BLaER1 treated with 17β-estradiol and CSF1 and Interleukin-3, amounts not matched to agents 10 nM and 100 nM (cell line): Measurements from ENCODE around the gene TUFT1.
A peak's percentile ranks its signal among the peaks of the same experiment; 100 is the strongest.

Experiments
- H3K27ac ChIP-seq, 11 experiments: shearing (Covaris generic); formaldehyde crosslinking; 2 replicates each; pipeline ENCODE4 v1.8.1; 2022
- H3K27me3 ChIP-seq, 11 experiments: shearing (Covaris generic); formaldehyde crosslinking; 2 replicates each; pipeline ENCODE4 v1.8.1; 2022
- H3K36me3 ChIP-seq, 11 experiments: shearing (Covaris generic); formaldehyde crosslinking; 2 replicates each; pipeline ENCODE4 v1.8.1; 2022
- H3K4me1 ChIP-seq, 10 experiments: shearing (Covaris generic); formaldehyde crosslinking; 2 replicates each; pipeline ENCODE4 v1.8.1; 2022
- H3K4me2 ChIP-seq, 11 experiments: shearing (Covaris generic); formaldehyde crosslinking; 2 replicates each; pipeline ENCODE4 v1.8.1; 2022
- H3K4me3 ChIP-seq, 10 experiments: shearing (Covaris generic); formaldehyde crosslinking; 2 replicates each; pipeline ENCODE4 v1.8.1; 2022
- H3K9ac ChIP-seq, 11 experiments: shearing (Covaris generic); formaldehyde crosslinking; 2 replicates each; pipeline ENCODE4 v1.8.1; 2022
- H3K9me3 ChIP-seq, 11 experiments: shearing (Covaris generic); formaldehyde crosslinking; replicated peaks in 1 of 11; 2 replicates each; pipeline ENCODE4 v1.8.1; 2022
- H4K20me1 ChIP-seq, 11 experiments: shearing (Covaris generic); formaldehyde crosslinking; 2 replicates each; pipeline ENCODE4 v1.8.1; 2022
- Cebpa-rat ChIP-seq, 11 experiments: shearing (Covaris generic); IDR thresholded peaks; 2 replicates each; pipeline ENCODE4 v1.8.1; 2022

Gene TUFT1

DNA sequence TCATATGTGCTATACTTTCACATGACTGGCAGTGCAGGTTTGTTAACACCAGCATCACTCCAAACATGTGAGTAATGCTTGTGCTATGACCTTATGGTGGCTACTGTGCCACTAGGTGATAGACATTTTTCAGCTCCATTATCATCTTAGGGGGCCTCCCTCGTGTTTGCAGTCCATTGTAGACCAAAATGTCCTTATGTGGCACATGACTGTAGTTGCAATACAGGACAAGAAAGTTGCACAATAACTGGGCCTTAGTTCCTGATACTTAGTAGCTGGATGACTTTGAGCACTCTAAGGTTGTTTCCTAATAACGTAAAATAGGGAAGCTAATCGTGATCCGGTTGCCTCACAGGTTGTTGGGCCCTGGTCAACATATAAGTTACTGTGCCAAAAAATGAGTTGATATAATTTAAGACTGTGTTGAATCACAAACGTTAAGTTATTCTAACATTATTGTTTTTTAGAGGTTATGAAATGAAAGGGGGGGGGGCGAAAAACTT, 71.2 kb downstream of the TUFT1 start:
- peak overlapping the region in 10 of 11 experiments; percentile 4 to 96 (median 84); a peak in 18 of 22 replicates for H3K4me2 ChIP-seq
- TF ChIP-seq Cebpa-rat (IDR thresholded peaks at IDR 0.05): peak; percentile 80 to 100 (median 97); a peak in 21 of 22 replicates
- H3K27me3 ChIP-seq: no peaks in the 10 kb centered on the region
- peaks cover 3 to 32% (median 20%) of the 10 kb centered on the region in 11 experiments; a peak in 12 of 22 replicates for H4K20me1 ChIP-seq
- H3K9ac ChIP-seq: peak overlapping the region; percentile 93 to 98 (median 97)
- peak overlapping the region; percentile 94 to 99 (median 97) for H3K27ac ChIP-seq
- no peaks in the 10 kb centered on the region for H3K9me3 ChIP-seq
- H3K36me3 ChIP-seq: peaks cover 4 to 27% (median 10%) of the 10 kb centered on the region in 11 experiments; a peak in 11 of 22 replicates
- H3K4me3 ChIP-seq: peak overlapping the region in 9 of 10 experiments; percentile 85 to 97 (median 91); a peak in 14 of 20 replicates
- H3K4me1 ChIP-seq: peaks cover 23 to 83% (median 42%) of the 10 kb centered on the region in 10 experiments

DNA sequence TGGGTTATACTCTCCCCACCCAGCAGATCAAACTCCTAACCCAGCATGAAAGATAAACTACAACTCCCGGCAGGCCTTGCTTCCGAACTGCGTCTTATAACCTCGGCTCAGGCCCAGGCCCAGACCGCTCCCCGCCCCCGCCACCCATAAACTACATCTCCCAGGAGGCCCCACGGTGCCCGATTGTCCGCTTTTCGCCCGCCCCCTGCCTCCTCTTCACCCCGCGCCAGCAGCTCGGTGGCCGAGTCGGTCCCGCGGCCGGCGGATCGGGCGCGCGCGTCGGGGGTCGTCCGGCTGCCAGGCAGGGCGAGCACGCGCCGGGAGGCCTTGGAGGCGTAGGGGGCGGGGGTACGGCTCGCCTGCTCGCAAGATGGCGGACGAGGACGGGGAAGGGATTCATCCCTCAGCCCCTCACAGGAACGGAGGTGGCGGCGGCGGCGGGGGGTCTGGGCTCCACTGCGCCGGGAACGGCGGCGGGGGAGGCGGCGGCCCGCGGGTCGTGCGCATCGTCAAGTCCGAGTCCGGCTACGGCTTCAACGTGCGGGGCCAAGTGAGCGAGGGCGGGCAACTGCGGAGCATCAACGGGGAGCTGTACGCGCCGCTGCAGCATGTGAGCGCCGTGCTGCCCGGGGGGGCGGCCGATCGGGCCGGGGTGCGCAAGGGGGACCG, 71.9 kb downstream of the TUFT1 start, which contains the start of gene SNX27:
Gene SNX27 (plus strand): TSS at position 219 of the 669 bp plus-strand sequence. CDS start 152 bp downstream, at position 371.
- peak within 1 kb of the TSS; percentile 94 to 99 (median 97) for H3K27ac ChIP-seq

DNA sequence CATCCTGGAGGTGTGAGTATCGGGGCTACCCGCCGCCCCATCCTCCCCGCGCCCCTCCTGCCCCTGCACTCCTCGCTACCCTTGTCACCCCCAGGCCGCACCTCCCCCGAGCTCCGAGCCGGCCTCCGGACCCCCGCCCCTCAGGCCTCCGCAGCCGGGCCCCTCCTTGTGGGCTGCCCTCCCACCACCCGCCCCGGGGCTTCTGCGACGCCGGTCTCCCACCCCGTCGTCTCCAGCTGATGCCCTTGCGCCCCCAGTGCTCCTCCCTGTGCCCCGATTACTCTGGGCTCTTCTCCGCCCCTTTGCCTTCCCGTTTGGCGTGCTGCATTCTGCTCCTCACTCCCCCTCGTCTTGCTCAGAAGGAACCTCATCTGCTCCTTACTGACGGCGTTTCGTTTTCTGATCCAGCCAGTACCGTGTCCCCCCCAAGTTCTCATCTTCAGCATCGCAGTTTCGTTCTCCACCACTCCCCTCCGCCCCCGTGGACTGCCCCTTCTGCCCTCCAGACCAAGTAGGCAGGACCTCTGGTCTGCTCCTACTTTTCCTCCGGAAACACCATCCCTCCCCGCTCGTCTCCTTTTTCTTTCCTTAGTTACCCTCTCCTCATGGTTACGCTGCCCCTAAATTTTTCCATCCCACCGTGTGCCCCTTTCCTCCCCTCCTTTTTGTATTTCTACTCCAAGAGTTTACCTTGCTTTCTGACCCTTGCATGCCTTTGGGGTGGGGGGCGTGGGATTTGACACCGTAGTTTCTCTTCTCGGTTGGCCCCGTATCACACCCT, 72.6 kb downstream of the TUFT1 start:
- Histone ChIP-seq H3K4me3 (peak overlapping the region; percentile 85 to 97 (median 90)), H3K36me3 (peaks cover 4 to 37% (median 16%) of the 10 kb centered on the region in 11 experiments; a peak in 14 of 22 replicates), H4K20me1 (peaks cover 3 to 46% (median 31%) of the 10 kb centered on the region in 11 experiments; a peak in 13 of 22 replicates), H3K9ac (peak overlapping the region; percentile 93 to 98 (median 97)), H3K9me3 (no peaks in the 10 kb centered on the region), H3K27ac (peak overlapping the region; percentile 94 to 99 (median 97)), H3K4me2 (peak overlapping the region; percentile 84 to 98 (median 91)), H3K27me3 (no peaks in the 10 kb centered on the region), H3K4me1 (peaks cover 23 to 85% (median 41%) of the 10 kb centered on the region in 10 experiments)
- TF ChIP-seq Cebpa-rat (IDR thresholded peaks at IDR 0.05): no peak

More for the DNA sequence above, 71.9 kb downstream of the TUFT1 start, which contains the start of gene SNX27:
- Histone ChIP-seq H3K9ac (peak within 1 kb of the TSS; percentile 93 to 98 (median 97)), H3K36me3 (peaks cover 4 to 31% (median 11%) of the 10 kb centered on the region in 11 experiments; a peak in 13 of 22 replicates), H3K4me1 (peaks cover 23 to 85% (median 41%) of the 10 kb centered on the region in 10 experiments), H3K4me2 (peak within 1 kb of the TSS; percentile 84 to 98 (median 91)), H4K20me1 (peaks cover 3 to 38% (median 26%) of the 10 kb centered on the region in 11 experiments; a peak in 13 of 22 replicates), H3K27me3 (no peaks in the 10 kb centered on the region), H3K4me3 (peak within 1 kb of the TSS; percentile 85 to 97 (median 90)), H3K9me3 (no peaks in the 10 kb centered on the region)
- TF ChIP-seq Cebpa-rat (IDR thresholded peaks at IDR 0.05): no peak

DNA sequence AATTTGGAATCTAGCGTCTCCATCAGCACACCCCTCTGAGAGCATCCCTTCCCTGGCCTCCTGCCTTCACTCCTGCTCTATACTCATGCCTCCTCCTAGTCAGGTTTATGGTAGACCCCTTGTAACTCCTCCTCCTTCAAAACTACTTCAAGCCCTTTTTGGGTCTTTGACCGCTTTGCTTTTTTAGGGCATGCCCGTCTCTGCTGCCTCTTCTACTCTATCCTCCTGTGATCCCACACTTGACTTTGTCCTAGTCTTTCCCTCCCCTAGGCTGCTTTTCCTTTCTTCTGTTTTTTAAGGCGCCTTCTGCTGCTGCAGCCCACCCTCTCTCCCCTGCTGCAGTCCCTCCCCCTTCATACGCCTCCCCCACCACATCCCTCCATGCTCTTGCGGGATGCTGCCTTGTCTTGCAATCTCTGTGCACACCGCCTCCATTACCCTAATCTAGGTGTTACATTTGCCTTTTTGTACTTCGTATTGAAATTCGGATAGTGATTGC, 73.2 kb downstream of the TUFT1 start:
- Histone ChIP-seq H3K4me1 (peaks cover 23 to 85% (median 39%) of the 10 kb centered on the region in 10 experiments), H3K9ac (peak overlapping the region; percentile 93 to 98 (median 97)), H3K36me3 (peaks cover 4 to 44% (median 17%) of the 10 kb centered on the region in 11 experiments; a peak in 14 of 22 replicates), H3K27me3 (no peaks in the 10 kb centered on the region), H3K9me3 (no peaks in the 10 kb centered on the region), H3K4me3 (peak overlapping the region; percentile 85 to 97 (median 90)), H3K27ac (peak overlapping the region; percentile 94 to 99 (median 97); a peak in 19 of 22 replicates), H4K20me1 (peaks cover 3 to 52% (median 38%) of the 10 kb centered on the region in 11 experiments; a peak in 14 of 22 replicates), H3K4me2 (peak overlapping the region; percentile 84 to 98 (median 91))
- TF ChIP-seq Cebpa-rat (IDR thresholded peaks at IDR 0.05): no peak

DNA sequence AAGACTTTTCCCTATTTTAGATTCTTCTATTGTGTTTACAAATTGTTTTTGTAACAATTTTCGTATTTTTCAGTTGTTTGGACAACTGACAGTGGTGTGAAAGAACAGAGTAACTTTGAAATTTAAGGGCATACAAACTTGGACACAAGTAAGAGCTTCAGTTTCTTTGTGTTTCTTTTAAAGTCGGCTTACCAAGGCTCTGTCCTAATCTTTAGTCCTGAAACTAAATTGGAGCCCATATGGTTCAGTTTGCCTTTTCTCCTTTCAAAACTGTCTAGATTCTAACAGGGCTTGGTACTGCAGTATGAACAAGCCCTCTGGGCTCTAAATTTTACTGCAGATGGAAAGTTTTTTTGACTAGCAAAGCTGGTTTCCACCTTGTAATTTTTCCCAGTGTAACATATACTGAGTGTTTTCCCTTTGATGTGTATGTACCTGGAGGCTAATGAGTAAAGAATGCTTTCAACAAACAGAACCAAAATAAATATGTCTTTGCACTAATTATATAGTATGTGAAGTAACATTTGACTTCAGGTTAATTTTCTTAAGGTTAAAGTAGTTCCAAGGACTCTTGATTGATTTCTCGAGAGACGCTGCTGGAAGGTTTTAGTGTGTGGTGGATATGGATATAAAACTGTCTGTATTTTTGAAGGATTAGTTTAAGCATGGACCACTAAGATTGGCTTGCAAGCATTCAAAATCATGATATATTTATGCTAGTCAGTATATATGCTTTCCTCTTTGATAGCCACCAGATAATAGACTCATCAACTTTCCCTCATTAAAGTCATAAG, 75.8 kb downstream of the TUFT1 start:
- Histone ChIP-seq H3K4me2 (peak overlapping the region in 7 of 11 experiments; percentile 29 to 96 (median 86); a peak in 11 of 22 replicates), H3K27ac (no peak overlapping the region), H3K9ac (peak overlapping the region in 1 of 11 experiments; percentile 3; a peak in 1 of 22 replicates), H3K4me3 (no peak overlapping the region), H3K4me1 (peaks cover 23 to 85% (median 55%) of the 10 kb centered on the region in 10 experiments), H4K20me1 (peaks cover 14 to 78% (median 64%) of the 10 kb centered on the region in 11 experiments; a peak in 16 of 22 replicates), H3K27me3 (no peaks in the 10 kb centered on the region), H3K36me3 (peaks cover 4 to 58% (median 20%) of the 10 kb centered on the region in 11 experiments; a peak in 15 of 22 replicates), H3K9me3 (no peaks in the 10 kb centered on the region)
- TF ChIP-seq Cebpa-rat (IDR thresholded peaks at IDR 0.05): no peak

DNA sequence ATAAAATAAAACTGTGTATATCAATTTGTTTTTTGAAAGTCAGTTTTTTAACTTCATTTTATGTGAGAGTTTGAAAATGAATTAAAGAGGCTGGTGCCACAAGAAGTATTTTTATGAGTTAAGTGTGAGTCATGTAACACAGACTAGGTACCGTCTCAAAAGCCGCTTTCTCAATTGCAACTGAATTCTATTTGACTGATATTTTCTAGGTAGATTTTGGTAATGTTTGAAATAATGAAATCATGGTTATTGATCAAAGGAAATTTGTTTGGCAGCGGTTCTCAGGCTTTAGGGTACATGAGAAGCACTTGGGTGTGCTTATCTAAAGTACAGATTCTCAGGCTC, 76.4 kb downstream of the TUFT1 start:
- H3K4me3 ChIP-seq: no peak overlapping the region
- H4K20me1 ChIP-seq: peaks cover 19 to 84% (median 69%) of the 10 kb centered on the region in 11 experiments; a peak in 16 of 22 replicates
- H3K4me1 ChIP-seq: peaks cover 23 to 85% (median 52%) of the 10 kb centered on the region in 10 experiments
- H3K27me3 ChIP-seq: no peaks in the 10 kb centered on the region
- H3K4me2 ChIP-seq: peak overlapping the region in 3 of 11 experiments; percentile 84 to 96 (median 96); a peak in 4 of 22 replicates
- no peak overlapping the region for H3K27ac ChIP-seq
- TF ChIP-seq Cebpa-rat (IDR thresholded peaks at IDR 0.05): no peak
- H3K9ac ChIP-seq: peak overlapping the region in 1 of 11 experiments; percentile 3; a peak in 1 of 22 replicates
- H3K9me3 ChIP-seq: no peaks in the 10 kb centered on the region
- H3K36me3 ChIP-seq: peaks cover 4 to 58% (median 20%) of the 10 kb centered on the region in 11 experiments; a peak in 15 of 22 replicates

DNA sequence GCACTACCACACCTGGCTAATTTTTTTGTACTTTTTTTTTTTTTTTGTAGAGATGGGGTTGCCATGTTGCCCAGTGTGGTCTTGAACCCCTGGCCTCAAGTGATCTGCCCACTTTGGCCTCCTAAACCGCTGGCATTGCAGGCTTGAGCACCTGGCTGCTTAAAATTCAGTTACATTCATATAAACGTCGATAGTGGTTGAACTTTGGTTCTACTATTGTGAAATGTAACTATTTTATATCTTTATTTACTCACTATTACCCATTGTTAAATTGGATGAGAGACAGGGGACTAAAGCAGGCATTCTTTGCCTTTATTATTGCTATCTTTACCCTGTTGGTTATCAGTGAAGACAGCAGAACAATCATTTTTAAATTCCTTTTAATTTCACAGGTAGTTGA, 77.9 kb downstream of the TUFT1 start:
- peaks cover 9 to 65% (median 26%) of the 10 kb centered on the region in 11 experiments; a peak in 20 of 22 replicates for H3K36me3 ChIP-seq
- H3K27ac ChIP-seq: no peak overlapping the region
- peaks cover 19 to 99% (median 72%) of the 10 kb centered on the region in 11 experiments; a peak in 17 of 22 replicates for H4K20me1 ChIP-seq
- H3K4me3 ChIP-seq: no peak overlapping the region
- H3K9ac ChIP-seq: no peak overlapping the region
- H3K27me3 ChIP-seq: no peaks in the 10 kb centered on the region
- TF ChIP-seq Cebpa-rat (IDR thresholded peaks at IDR 0.05): no peak
- peaks cover 0 to 4% (median 0%) of the 10 kb centered on the region in 11 experiments; a peak in 1 of 22 replicates for H3K9me3 ChIP-seq
- H3K4me2 ChIP-seq: peak overlapping the region in 1 of 11 experiments; percentile 15; a peak in 1 of 22 replicates
- H3K4me1 ChIP-seq: peaks cover 20 to 99% (median 48%) of the 10 kb centered on the region in 10 experiments
